HUES48 (cell line): ENCODE measurements around the gene GPR68.

Experiments used
- H3K27ac ChIP-seq: one replicate; pipeline ENCODE4 v1.7.0; 2013; ENCODE audit warnings: low read depth, low read length, inconsistent platforms
- H3K27me3 ChIP-seq: 2 replicates; pipeline ENCODE4 v1.6.1; 2013; ENCODE audit warnings: mild to moderate bottlenecking, low read length; ENCODE audit not compliant: control insufficient read depth, insufficient read depth
- H3K36me3 ChIP-seq: 2 replicates; pipeline ENCODE4 v1.6.1; 2013; ENCODE audit warnings: low read length; ENCODE audit not compliant: control insufficient read depth, insufficient read depth
- H3K4me1 ChIP-seq: 2 replicates; pipeline ENCODE4 v1.6.1; 2013; ENCODE audit warnings: mild to moderate bottlenecking, low read length; ENCODE audit not compliant: control insufficient read depth, insufficient read depth
- H3K4me3 ChIP-seq: 2 replicates; pipeline ENCODE4 v1.5.1; 2013; ENCODE audit warnings: mild to moderate bottlenecking, low read depth, low read length
- H3K9ac ChIP-seq: 2 replicates; pipeline ENCODE4 v1.6.1; 2013; ENCODE audit warnings: mild to moderate bottlenecking, low read depth, low read length, moderate library complexity
- H3K9me3 ChIP-seq: 2 replicates; pipeline ENCODE4 v1.6.1; 2013; ENCODE audit warnings: low read length; ENCODE audit not compliant: control insufficient read depth, insufficient read depth

Gene GPR68

GRCh38 chr14:91235841-91236240 lies 8.7 kb downstream of the GPR68 start:
- Histone ChIP-seq H3K27me3 (no peaks in the 10 kb centered on the region), H3K27ac (no peak overlapping the region), H3K4me3 (no peak overlapping the region)

GRCh38 chr14:91234791-91235114 lies 9.8 kb downstream of the GPR68 start:
- Histone ChIP-seq H3K9me3 (0 out of 2 replicates have a peak, but pooled peaks cover 5% of the 10 kb centered on the region), H3K9ac (no peak overlapping the region), H3K36me3 (no peaks in the 10 kb centered on the region), H3K27ac (no peak overlapping the region), H3K4me1 (no peaks in the 10 kb centered on the region), H3K4me3 (no peak overlapping the region), H3K27me3 (no peaks in the 10 kb centered on the region)

More at GRCh38 chr14:91235841-91236240, 8.7 kb downstream of the GPR68 start:
- Histone ChIP-seq H3K9ac (no peak overlapping the region), H3K4me1 (no peaks in the 10 kb centered on the region), H3K9me3 (0 out of 2 replicates have a peak, but pooled peaks cover 2% of the 10 kb centered on the region), H3K36me3 (no peaks in the 10 kb centered on the region)

DNA sequence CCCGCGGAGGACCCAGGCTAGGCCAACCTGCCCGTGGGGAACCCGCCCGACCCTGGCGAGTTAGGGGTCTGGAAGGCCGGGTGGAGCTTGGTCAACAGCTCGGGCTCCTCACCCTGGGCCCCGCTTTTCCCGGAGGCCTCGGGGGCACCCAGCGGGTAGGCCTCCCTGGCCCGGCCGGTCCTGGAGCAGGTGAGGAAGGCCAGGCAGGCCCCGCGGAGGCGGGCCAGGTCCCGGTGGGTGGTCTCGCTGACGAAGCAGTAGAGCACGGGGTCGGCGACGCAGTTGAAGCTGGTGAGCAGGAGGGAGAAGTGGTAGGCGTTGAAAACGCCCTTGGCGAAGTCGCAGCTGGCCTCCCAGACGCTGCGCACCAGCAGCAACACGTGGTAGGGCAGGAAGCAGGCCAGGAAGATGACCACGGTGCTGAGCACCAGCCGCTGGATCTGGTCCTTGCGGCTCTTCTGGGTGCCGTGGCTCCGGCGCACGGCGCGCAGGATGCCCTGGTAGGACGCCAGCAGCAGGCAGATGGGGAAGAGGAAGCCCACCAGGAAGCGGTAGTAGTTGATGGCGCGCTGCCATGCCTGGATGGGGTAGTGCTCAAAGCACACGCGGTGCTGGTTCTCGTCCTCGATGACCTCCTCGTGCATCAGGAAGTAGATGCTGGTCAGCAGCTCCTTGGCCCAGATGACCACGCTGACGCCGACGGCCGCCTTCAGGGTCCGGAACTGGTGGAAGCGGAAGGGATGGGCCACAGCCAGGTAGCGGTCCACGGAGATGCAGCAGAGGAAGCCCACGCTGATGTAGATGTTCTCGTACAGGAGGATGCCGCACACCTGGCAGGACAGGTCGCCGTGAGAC lies 10.3 kb downstream of the GPR68 start:
- no peaks in the 10 kb centered on the region for H3K4me1 ChIP-seq
- no peak overlapping the region for H3K9ac ChIP-seq
- H3K36me3 ChIP-seq = no peaks in the 10 kb centered on the region
- no peak overlapping the region for H3K4me3 ChIP-seq
- 0 out of 2 replicates have a peak, but pooled peaks cover 3% of the 10 kb centered on the region for H3K9me3 ChIP-seq
- H3K27ac ChIP-seq = no peak overlapping the region
- H3K27me3 ChIP-seq = no peaks in the 10 kb centered on the region

DNA sequence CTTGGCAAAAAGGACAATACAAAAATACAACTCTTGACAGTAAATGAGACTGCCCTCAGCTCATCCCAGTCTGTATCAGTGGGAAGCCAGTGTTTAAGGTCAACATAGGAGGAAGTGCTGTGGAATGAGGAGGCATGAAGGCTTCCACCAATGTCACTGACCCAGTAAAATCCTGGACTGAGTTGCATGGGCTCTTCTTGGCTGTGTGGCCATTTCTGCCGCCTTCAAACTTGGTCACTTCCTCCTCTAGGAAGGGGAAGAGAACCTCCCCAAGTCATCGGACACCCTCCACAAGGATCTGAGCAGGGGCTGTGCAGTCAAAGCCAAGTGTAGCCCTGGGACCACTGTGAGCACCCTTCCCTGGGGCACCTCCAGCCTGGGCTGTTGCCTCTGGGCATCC lies 11.9 kb downstream of the GPR68 start:
- no peaks in the 10 kb centered on the region for H3K36me3 ChIP-seq
- H3K9me3 ChIP-seq = 0 out of 2 replicates have a peak, but pooled peaks cover 3% of the 10 kb centered on the region
- H3K4me1 ChIP-seq = peaks cover 10% of the 10 kb centered on the region
- H3K27ac ChIP-seq = no peak overlapping the region
- H3K27me3 ChIP-seq = no peaks in the 10 kb centered on the region
- no peak overlapping the region for H3K4me3 ChIP-seq
- H3K9ac ChIP-seq = no peak overlapping the region

DNA sequence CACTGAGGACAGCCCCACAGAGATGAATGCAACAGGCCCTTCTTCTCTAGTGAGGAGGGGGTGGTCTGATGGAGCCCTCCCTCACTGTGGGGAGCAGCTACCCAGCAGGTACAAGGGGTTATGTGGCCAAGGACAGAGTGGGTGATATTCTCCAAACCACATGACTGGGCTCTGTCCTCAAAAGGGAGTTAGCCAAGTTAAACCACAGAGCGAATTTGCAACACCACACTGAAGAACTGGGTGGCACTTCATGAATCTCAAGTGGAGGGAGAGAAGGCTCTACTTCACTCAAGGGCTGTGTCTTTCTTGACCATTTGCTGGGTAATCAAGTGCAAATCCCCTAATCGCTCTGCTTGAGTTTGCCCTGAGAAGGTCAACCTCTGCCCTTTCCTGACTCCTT lies 12.5 kb downstream of the GPR68 start:
- Histone ChIP-seq H3K27ac (no peak overlapping the region), H3K36me3 (no peaks in the 10 kb centered on the region), H3K4me3 (no peak overlapping the region), H3K4me1 (peaks cover 10% of the 10 kb centered on the region), H3K9ac (no peak overlapping the region), H3K27me3 (no peaks in the 10 kb centered on the region), H3K9me3 (0 out of 2 replicates have a peak, but pooled peaks cover 3% of the 10 kb centered on the region)

DNA sequence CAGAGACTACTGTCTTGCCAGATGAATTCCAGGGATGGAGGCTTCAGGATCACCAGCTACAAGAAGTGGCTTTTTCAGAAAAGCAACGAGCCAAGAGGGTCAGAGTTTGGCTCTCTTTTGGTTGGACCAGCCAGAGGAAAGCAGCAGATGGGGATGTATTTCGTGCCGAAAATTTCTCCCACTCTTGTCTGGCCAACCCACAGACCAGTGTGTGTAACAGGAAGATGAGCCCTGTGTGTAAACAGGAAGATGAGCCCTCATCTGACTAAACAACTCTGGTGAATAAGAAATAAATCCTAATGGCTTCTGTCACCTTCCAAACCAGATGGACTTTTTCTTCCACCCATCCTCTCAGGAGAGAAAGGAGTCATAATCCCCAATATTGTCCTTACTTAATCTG lies 13.1 kb downstream of the GPR68 start:
- Histone ChIP-seq H3K9ac (no peak overlapping the region), H3K4me3 (no peak overlapping the region), H3K36me3 (no peaks in the 10 kb centered on the region), H3K4me1 (peaks cover 10% of the 10 kb centered on the region), H3K27me3 (no peaks in the 10 kb centered on the region), H3K27ac (no peak overlapping the region), H3K9me3 (0 out of 2 replicates have a peak, but pooled peaks cover 3% of the 10 kb centered on the region)

DNA sequence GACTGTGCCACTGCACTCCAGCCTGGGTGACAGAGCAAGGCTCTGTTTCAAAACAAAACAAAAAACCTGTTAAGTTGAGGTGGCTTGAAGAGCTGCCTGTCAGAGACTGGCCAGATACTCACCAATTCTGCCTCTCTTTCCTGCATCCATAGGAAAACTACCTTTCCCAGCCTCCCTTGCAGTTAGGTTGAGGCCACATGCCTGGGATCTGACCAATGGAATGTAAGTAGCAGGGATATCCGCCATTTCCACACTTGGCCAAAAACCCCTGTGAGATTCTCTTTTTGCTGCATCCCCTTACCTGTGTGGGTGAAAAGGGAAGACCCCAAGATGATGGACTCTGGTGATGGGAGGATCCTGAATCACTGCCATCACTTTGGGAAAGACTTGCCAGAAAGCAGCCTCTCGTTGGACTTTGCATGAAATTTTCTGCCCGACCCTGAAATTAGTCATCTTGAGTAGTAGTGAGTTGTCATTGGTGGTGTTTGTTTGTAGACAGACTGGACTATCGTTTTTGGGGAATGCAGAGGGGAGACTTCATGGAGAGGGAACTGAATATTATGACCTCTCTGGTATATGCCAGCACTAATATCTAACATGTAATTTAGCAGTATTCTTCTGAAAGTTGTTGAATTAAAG lies 14.0 kb downstream of the GPR68 start:
- H3K4me3 ChIP-seq = no peak overlapping the region
- H3K4me1 ChIP-seq = peaks cover 10% of the 10 kb centered on the region
- no peak overlapping the region for H3K27ac ChIP-seq
- no peaks in the 10 kb centered on the region for H3K36me3 ChIP-seq
- no peak overlapping the region for H3K9ac ChIP-seq
- H3K27me3 ChIP-seq = no peaks in the 10 kb centered on the region
- H3K9me3 ChIP-seq = 0 out of 2 replicates have a peak, but pooled peaks cover 3% of the 10 kb centered on the region

- no peaks in the 10 kb centered on the region for H3K27me3 ChIP-seq
- no peak overlapping the region for H3K27ac ChIP-seq
- H3K4me3 ChIP-seq = no peak overlapping the region
- H3K9ac ChIP-seq = no peak overlapping the region
- peaks cover 10% of the 10 kb centered on the region for H3K4me1 ChIP-seq
- no peaks in the 10 kb centered on the region for H3K36me3 ChIP-seq
- 0 out of 2 replicates have a peak, but pooled peaks cover 3% of the 10 kb centered on the region for H3K9me3 ChIP-seq
These were observed 14.7 kb downstream of the GPR68 start for GRCh38 chr14:91229743-91230200.

GRCh38 chr14:91229005-91229382 lies 15.5 kb downstream of the GPR68 start:
- Histone ChIP-seq H3K4me1 (peaks cover 10% of the 10 kb centered on the region), H3K9ac (no peak overlapping the region), H3K27me3 (no peaks in the 10 kb centered on the region), H3K27ac (no peak overlapping the region), H3K36me3 (no peaks in the 10 kb centered on the region), H3K9me3 (0 out of 2 replicates have a peak, but pooled peaks cover 3% of the 10 kb centered on the region), H3K4me3 (no peak overlapping the region)

DNA sequence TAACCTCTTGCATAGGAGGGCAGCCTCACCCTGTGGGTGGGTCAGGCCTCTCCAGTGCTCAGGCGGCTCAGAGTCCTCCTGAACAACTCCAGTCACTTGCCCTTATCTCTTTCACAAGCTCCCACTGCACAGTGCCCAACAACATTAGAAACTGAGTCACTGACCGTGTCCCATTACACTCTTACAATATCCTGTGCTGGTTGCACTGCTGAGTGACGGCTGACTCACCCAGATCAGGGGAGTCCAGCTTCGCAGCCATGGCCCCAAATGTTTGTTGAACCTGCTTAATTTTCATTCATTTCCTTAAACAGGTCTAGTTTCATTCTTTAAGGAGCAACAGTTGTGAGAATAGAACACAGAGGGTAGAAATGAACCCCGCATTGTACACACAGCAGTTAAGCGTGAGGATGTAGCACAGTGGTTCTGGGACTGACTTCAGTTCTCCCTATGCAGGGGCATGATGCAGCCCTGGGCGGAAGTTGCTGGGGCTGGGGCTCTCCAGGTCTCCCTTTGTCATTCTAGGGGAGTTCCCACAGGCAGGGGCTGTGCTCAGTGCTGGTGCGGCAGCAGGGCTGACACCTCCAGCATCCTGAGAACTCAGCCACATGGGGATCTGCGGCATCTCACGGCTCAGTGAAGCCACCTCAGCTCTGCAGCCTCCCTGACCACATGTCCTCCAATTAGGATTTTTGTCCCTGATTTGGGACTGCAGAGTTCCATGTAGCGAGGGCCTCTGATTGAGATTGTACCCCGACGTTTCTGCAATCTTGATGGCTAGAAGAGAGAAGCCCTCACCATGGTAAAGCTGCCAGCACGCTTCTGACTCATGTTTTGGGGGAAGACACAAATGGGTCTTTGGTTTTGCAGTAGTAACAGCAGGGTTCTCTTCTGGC lies 16.1 kb downstream of the GPR68 start:
- Histone ChIP-seq H3K36me3 (no peaks in the 10 kb centered on the region), H3K27ac (peak overlapping the region; percentile 42), H3K4me1 (peaks cover 10% of the 10 kb centered on the region), H3K9me3 (0 out of 2 replicates have a peak, but pooled peaks cover 3% of the 10 kb centered on the region), H3K9ac (no peak overlapping the region), H3K4me3 (no peak overlapping the region), H3K27me3 (no peaks in the 10 kb centered on the region)
